Measurements from ENCODE around the gene CTTNBP2NL.
"Not testable (repeated sequence)": the region's sequence is repeated elsewhere in the genome, so short reads cannot be mapped to it uniquely, and the experiment has no call there.

CTTNBP2NL gene

GRCh38 chr1:112423666-112424065 is 27.7 kb downstream of the CTTNBP2NL start:
- DNase-seq (ENCODE audit: low spot score) = not testable (repeated sequence)

GRCh38 chr1:112429749-112430148 is 33.7 kb downstream of the CTTNBP2NL start:
- no peak for DNase-seq (ENCODE audit: low spot score)

- DNase-seq (ENCODE audit: low spot score) = no peak
These were observed 35.0 kb downstream of the CTTNBP2NL start for GRCh38 chr1:112431038-112431437.

GRCh38 chr1:112435448-112435847 is 39.4 kb downstream of the CTTNBP2NL start:
- DNase-seq (ENCODE audit: low spot score) = no peak

- no peak for DNase-seq (ENCODE audit: low spot score)
These were observed 40.6 kb downstream of the CTTNBP2NL start for GRCh38 chr1:112436384-112437156.

GRCh38 chr1:112438156-112438555 is 42.1 kb downstream of the CTTNBP2NL start:
- DNase-seq (ENCODE audit: low spot score) = not testable (repeated sequence)

GRCh38 chr1:112439592-112439991 is 43.6 kb downstream of the CTTNBP2NL start:
- no peak for DNase-seq (ENCODE audit: low spot score)

- no peak for DNase-seq (ENCODE audit: low spot score)
These were observed 44.6 kb downstream of the CTTNBP2NL start for GRCh38 chr1:112440574-112440973.

- no peak for DNase-seq (ENCODE audit: low spot score)
These were observed 48.3 kb downstream of the CTTNBP2NL start for GRCh38 chr1:112444269-112444668.

GRCh38 chr1:112445596-112445995 is 49.6 kb downstream of the CTTNBP2NL start:
- no peak for DNase-seq (ENCODE audit: low spot score)

- no peak for DNase-seq (ENCODE audit: low spot score)
These were observed 50.4 kb downstream of the CTTNBP2NL start for GRCh38 chr1:112446411-112446810.

- DNase-seq (ENCODE audit: low spot score) = no peak
These were observed 53.1 kb downstream of the CTTNBP2NL start for GRCh38 chr1:112448904-112449629.

GRCh38 chr1:112449630-112449983 is 53.6 kb downstream of the CTTNBP2NL start:
- DNase-seq (ENCODE audit: low spot score) = no peak

- DNase-seq (ENCODE audit: low spot score) = no peak
These were observed 54.8 kb downstream of the CTTNBP2NL start for GRCh38 chr1:112450773-112451172.

GRCh38 chr1:112451301-112451700 is 55.3 kb downstream of the CTTNBP2NL start:
- not testable (repeated sequence) for DNase-seq (ENCODE audit: low spot score)

GRCh38 chr1:112453876-112454275 is 57.9 kb downstream of the CTTNBP2NL start:
- no peak for DNase-seq (ENCODE audit: low spot score)

GRCh38 chr1:112454316-112454715 is 58.3 kb downstream of the CTTNBP2NL start:
- DNase-seq (ENCODE audit: low spot score) = no peak

GRCh38 chr1:112457241-112457640 is 61.2 kb downstream of the CTTNBP2NL start:
- DNase-seq (ENCODE audit: low spot score) = no peak

GRCh38 chr1:112457955-112458354 is 61.9 kb downstream of the CTTNBP2NL start:
- no peak for DNase-seq (ENCODE audit: low spot score)

- DNase-seq (ENCODE audit: low spot score) = no peak
These were observed 62.7 kb downstream of the CTTNBP2NL start for GRCh38 chr1:112458756-112459155.

- no peak for DNase-seq (ENCODE audit: low spot score)
These were observed 64.6 kb downstream of the CTTNBP2NL start for GRCh38 chr1:112460615-112461014.

GRCh38 chr1:112461200-112461871 is 65.3 kb downstream of the CTTNBP2NL start:
- no peak for DNase-seq (ENCODE audit: low spot score)

GRCh38 chr1:112462953-112463279 is 66.9 kb downstream of the CTTNBP2NL start:
- DNase-seq (ENCODE audit: low spot score) = no peak
